HG03575 (cell line): ENCODE measurements around the gene PRKRA.

ENCODE experiments used
- ATAC-seq: cut with Tn5 transposase; IDR thresholded peaks from one replicate; pipeline ENCODE4 v1.9.1; 2021; ENCODE audit not compliant: unreplicated experiment, insufficient number of reproducible peaks, low FRiP score; ENCODE audit errors: extremely low read depth

PRKRA gene

GRCh38 chr2:178386986-178387597 is 63.9 kb downstream of the PRKRA start:
- no peak for ATAC-seq

GRCh38 chr2:178385595-178386148 is 65.3 kb downstream of the PRKRA start:
- ATAC-seq, result no peak

- no peak for ATAC-seq
Observed at GRCh38 chr2:178383718-178384117, 67.3 kb downstream of the PRKRA start.
